Measurements from ENCODE around the gene DNAJB4.
"Not testable (repeated sequence)": the region's sequence is repeated elsewhere in the genome, so short reads cannot be mapped to it uniquely, and the experiment has no call there.

DNAJB4 gene

GRCh38 chr1:77991638-77992037 is 13.1 kb upstream of the DNAJB4 start:
- no peak for DNase-seq

- DNase-seq, result no peak
Measured at GRCh38 chr1:77994117-77994705, 10.5 kb upstream of the DNAJB4 start.

DNA sequence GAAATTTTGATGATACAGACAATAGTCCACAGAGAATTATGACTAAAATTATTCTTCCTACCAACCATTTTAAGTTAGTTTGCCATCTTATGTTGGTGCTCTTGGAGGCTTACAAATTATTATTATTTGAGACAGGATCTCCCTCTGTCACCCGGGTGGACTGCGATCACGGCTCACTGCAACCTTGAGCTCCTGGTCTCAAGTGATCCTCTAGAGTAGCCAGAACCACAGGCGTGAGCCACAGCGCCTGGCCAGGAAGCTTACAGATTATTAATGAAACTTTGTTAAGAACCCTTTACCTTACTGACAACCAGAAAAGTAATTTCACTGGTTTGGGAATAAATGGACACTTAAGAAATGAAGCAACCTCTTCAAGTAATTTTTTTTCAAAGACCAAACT is 8.0 kb upstream of the DNAJB4 start:
- no peak for DNase-seq

GRCh38 chr1:78000536-78000935 is 4.2 kb upstream of the DNAJB4 start:
- not testable (repeated sequence) for DNase-seq

- no peak for DNase-seq
Measured at GRCh38 chr1:78003070-78003746, 1.5 kb upstream of the DNAJB4 start.

GRCh38 chr1:78003882-78004718 is 639 bp upstream of the DNAJB4 start:
- DNase-seq, result no peak

GRCh38 chr1:78005448-78005722 is 646 bp downstream of the DNAJB4 start:
- no peak for DNase-seq

DNA sequence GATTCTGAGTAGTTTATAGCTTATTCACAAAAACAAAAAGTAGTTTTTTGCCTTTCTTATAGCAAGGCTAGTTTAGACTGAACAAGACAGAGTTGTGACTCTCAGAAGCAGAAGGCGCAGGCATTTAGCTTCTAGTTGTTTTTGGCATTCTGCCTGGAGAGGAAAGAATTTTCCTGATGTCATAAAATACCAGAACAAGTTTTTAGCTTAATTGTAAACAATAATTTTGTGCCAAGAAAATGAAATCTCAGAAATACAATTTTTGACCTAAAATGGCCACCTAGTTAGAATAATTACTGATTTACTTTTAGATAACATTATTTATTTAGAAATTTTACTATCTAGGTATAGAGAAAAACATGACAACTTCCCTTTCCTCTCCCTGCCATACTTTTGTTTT is 1.0 kb downstream of the DNAJB4 start:
- no peak for DNase-seq

DNA sequence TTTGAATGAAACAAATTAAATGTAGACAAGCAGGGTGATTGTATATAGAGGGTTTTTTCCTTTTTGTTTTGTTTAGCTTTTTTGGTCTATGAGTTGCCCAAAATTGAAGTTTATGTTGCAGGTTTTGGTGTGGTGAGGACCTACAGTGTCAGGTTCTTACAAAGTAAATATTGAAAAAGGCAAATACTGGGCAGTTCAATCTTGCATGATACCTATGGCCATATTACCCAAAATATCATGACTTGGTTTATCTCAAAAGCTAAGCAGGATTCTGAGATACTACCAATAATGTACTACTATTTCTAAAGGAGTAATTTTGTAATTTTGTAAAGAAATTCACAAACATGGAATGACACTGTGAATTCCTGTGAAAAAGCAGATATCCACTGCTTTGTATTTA is 1.8 kb downstream of the DNAJB4 start:
- no peak for DNase-seq

DNA sequence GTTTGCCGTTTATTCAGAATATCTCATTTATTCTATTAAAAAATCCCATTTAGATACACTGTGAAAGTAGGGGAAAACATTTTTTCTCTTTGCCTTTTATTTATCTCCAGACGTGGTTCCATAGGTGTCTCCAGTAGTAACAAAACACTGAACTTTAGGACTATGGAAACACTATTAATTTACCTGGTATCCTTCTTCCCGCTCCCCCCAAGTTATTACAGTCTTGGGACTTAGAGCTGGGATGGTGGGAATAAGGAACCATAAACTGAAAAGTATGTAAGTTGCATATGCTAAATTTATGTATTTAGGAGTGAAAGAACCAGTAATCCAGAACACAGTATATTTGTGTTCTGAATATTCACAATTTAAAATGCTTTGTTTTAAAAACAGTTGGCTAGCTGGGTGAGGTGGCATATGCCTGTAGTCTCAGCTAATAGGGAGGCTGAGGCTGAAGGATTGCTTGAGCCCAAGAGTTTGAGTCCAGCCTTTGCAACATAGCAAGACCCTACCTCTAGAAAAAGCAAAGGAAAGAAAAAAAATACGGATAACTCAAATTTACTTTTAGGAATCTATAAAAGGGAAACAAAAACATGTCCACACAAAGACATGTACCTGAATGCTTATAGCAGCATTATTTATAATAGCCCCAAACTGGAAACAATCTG is 3.1 kb downstream of the DNAJB4 start:
- no peak for DNase-seq

- DNase-seq, result no peak
Measured at GRCh38 chr1:78009276-78009675, 4.5 kb downstream of the DNAJB4 start.

GRCh38 chr1:78009836-78010235 is 5.1 kb downstream of the DNAJB4 start:
- DNase-seq, result no peak

- DNase-seq, result no peak
Measured at GRCh38 chr1:78011050-78011449, 6.3 kb downstream of the DNAJB4 start.

DNA sequence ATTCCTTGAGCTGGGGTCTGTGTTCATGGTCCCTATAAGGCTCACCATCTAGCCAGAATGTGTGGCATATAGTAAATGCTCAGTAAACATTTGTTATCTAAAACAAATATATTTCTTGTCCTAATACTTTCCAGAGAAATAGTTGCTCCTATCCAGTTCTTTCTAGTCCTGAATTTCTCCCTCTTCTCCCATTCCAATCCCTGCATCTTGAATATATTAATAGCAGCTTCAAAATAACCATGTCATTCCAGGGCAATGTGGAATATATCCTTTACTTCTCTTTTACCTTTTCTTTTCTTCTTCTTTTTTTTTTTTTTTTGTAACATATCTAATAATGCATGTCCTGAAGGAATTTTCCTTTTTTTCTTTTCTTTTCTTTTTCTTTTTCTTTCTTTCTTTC is 10.4 kb downstream of the DNAJB4 start:
- no peak for DNase-seq

GRCh38 chr1:78019024-78019423 is 14.3 kb downstream of the DNAJB4 start:
- DNase-seq, result no peak

DNA sequence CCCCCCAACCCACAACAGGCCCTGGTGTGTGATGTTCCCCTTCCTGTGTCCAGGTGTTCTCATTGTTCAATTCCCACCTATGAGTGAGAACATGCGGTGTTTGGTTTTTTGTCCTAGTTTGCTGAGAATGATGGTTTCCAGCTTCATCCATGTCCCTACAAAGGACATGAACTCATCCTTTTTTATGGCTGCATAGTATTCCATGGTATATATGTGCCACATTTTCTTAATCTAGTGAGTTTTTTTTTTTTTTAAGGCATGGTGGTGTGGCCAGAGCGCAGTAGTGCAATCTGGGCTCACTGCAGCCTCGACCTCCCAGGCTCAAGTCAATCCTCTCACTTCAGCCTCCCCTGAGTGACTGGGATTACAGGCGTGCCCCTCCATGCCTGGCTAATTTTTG is 16.4 kb downstream of the DNAJB4 start:
- not testable (repeated sequence) for DNase-seq

- DNase-seq, result no peak
Measured at GRCh38 chr1:78029793-78030192, 25.1 kb downstream of the DNAJB4 start.

DNA sequence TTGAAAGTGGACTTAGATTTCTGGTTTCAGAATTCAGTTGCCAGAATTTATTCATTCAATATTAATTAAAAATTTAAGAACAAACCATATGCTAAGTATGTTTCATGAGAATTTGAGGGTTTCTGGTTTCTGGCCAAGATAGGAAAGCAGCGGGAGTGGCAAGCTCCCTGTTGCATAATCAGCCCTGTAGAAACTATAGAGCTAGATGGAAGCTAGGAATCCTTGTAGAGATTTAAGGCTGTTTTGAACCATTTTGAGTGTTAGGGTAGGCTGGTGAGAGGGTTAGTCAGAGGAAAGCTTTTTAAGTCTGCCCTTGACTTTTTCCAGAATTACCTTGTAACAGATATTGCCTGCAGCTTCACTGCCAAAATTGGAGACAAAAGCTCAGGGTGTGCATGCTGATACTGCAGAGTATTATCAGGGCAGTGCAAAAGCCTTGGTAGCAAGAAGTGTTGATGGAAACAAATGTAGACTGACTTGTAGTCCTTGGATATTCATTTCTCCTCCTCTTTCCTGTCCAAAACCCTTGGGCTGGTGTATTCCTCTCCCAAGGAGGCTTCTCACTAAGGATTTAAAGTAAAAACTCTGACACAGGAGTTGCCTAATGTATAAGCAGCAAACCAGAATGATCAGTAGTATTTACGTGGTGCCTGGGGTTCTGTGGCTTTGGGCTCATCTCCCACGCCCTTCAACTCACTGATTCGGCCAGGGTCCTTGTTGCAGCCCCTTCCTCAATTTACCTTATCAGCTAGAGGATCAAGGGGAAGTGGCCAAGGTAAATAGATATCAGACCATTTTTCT is 28.5 kb downstream of the DNAJB4 start:
- DNase-seq, result no peak

DNA sequence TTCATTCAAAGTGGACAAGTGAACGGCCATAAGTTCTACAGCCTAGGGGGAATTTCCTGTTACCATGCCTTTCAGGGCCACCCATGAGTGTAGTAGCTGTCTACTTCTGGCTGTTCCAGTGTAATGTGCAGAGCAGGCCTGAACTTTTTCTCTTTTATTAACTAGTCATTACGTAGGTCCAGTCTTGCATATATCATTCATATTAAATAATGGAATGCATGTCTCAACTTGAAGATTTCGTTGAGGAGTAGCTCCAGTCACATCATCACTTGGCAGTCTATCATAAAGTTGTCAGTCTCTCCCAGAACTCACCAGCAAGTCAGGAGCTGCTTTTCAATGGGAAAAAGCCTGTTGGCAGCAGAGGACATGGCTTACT is 29.0 kb downstream of the DNAJB4 start:
- DNase-seq, result no peak

GRCh38 chr1:78035121-78035520 is 30.4 kb downstream of the DNAJB4 start:
- no peak for DNase-seq

GRCh38 chr1:78036450-78036849 is 31.7 kb downstream of the DNAJB4 start:
- DNase-seq, result no peak

DNA sequence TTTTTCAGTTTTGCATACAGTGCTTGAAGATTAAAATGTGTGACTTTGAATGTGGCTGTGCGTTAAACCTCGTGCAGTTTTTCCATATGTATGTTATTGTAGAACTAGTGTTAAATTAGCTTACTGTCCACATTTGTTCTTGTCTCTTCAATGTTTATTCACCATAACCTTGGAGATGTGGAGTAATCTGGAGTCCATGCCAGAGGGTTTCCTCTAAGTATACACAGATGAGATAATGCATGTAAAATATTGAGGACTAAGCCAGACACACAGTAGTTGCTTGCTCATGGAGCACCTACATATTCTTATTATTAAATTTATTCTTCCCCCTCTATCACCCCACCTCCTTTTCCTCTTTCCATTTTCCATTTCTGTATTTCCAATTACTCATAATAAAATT is 33.3 kb downstream of the DNAJB4 start:
- DNase-seq, result no peak

DNA sequence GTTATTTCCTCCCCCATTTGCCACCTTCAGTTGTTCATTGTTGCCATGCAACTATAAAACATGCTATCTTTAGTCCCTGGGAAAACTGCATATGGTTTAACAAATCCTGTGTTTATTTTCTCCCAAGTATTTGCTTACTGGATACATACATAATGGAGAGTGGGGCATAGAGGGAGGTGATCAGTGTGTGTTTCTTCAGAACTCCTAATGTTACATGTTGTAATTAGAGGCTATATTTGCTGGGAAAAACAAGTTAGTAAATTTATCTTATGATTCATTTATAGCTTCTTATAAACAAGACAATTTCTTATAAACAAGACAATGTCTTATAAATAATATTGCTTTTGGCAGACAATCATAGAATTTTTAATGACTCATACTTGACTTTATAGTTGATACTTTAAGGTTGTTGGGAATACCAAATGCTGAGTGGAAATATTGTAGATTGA is 33.8 kb downstream of the DNAJB4 start:
- DNase-seq, result no peak

All from GOT3 (cell line).